Right hindlimb (tissue), 1 donor: ENCODE measurements around the gene LRMDA.

Experiments
- DNase-seq: peaks from one replicate; pipeline ENCODE4 v3.0.0-alpha.2; 2018

Gene LRMDA

GRCh38 chr10:75649466-75649865 lies 218.0 kb downstream of the LRMDA start:
- DNase-seq: no peak

GRCh38 chr10:75650648-75651047 lies 219.2 kb downstream of the LRMDA start:
- no peak for DNase-seq

- DNase-seq: no peak
Measured at GRCh38 chr10:75651417-75651816, 220.0 kb downstream of the LRMDA start.

GRCh38 chr10:75652146-75652740 lies 220.8 kb downstream of the LRMDA start:
- DNase-seq: no peak

GRCh38 chr10:75653761-75654160 lies 222.3 kb downstream of the LRMDA start:
- DNase-seq: no peak

- no peak for DNase-seq
Measured at GRCh38 chr10:75654171-75654771, 222.8 kb downstream of the LRMDA start.

- no peak for DNase-seq
Measured at GRCh38 chr10:75654772-75655171, 223.3 kb downstream of the LRMDA start.

GRCh38 chr10:75655791-75656451 lies 224.5 kb downstream of the LRMDA start:
- no peak for DNase-seq

- DNase-seq: no peak
Measured at GRCh38 chr10:75657351-75657750, 225.9 kb downstream of the LRMDA start.

- no peak for DNase-seq
Measured at GRCh38 chr10:75658036-75658435, 226.6 kb downstream of the LRMDA start.

GRCh38 chr10:75658496-75658895 lies 227.1 kb downstream of the LRMDA start:
- no peak for DNase-seq

- DNase-seq: no peak
Measured at GRCh38 chr10:75658915-75659314, 227.5 kb downstream of the LRMDA start.

- DNase-seq: no peak
Measured at GRCh38 chr10:75660823-75661222, 229.4 kb downstream of the LRMDA start.

- peak; percentile 41 for DNase-seq
Measured at GRCh38 chr10:75662715-75663114, 231.3 kb downstream of the LRMDA start.

GRCh38 chr10:75663947-75664664 lies 232.7 kb downstream of the LRMDA start:
- DNase-seq: no peak

- DNase-seq: no peak
Measured at GRCh38 chr10:75664968-75665367, 233.5 kb downstream of the LRMDA start.

GRCh38 chr10:75665707-75666106 lies 234.3 kb downstream of the LRMDA start:
- no peak for DNase-seq

- no peak for DNase-seq
Measured at GRCh38 chr10:75672111-75672671, 240.8 kb downstream of the LRMDA start.

GRCh38 chr10:75672842-75673241 lies 241.4 kb downstream of the LRMDA start:
- DNase-seq: no peak

GRCh38 chr10:75677541-75677940 lies 246.1 kb downstream of the LRMDA start:
- no peak for DNase-seq

GRCh38 chr10:75678527-75678926 lies 247.1 kb downstream of the LRMDA start:
- no peak for DNase-seq

GRCh38 chr10:75679536-75679935 lies 248.1 kb downstream of the LRMDA start:
- DNase-seq: no peak

- DNase-seq: no peak
Measured at GRCh38 chr10:75681334-75681733, 249.9 kb downstream of the LRMDA start.
